Karpas-422 (cell line): ENCODE results near the gene PTGIS. TPM values are rescaled to one million over a fixed set of nuclear protein-coding genes. Genes with fewer than 3 reads are reported as not detected.

Source experiments
- DNase-seq: peaks from one replicate; pipeline ENCODE4 v3.0.0-alpha.2; 2015
- H2AFZ ChIP-seq: fragments of 200-600 bp; sonication (generic); 2 replicates; pipeline ENCODE4 v1.6.1; 2014; ENCODE audit warnings: antibody characterized with exemption, low read length, mixed read lengths
- H3K27ac ChIP-seq: fragments of 200-600 bp; sonication (generic); 2 replicates; pipeline ENCODE4 v1.5.1; 2014; ENCODE audit warnings: mild to moderate bottlenecking, low read length, moderate library complexity
- H3K27me3 ChIP-seq: fragments of 200-600 bp; sonication (generic); 2 replicates; pipeline ENCODE4 v1.6.1; 2014; ENCODE audit warnings: low read length, mixed read lengths
- H3K36me3 ChIP-seq: fragments of 200-600 bp; sonication (generic); 2 replicates; pipeline ENCODE4 v1.6.1; 2014; ENCODE audit warnings: low read length, mixed read lengths; ENCODE audit not compliant: insufficient read depth
- H3K4me1 ChIP-seq: fragments of 200-600 bp; sonication (generic); 2 replicates; pipeline ENCODE4 v1.6.1; 2014; ENCODE audit warnings: mild to moderate bottlenecking, low read length, mixed read lengths
- H3K4me2 ChIP-seq: fragments of 200-600 bp; sonication (generic); 2 replicates; pipeline ENCODE4 v1.6.1; 2014; ENCODE audit warnings: low read length, low read depth, mild to moderate bottlenecking; ENCODE audit not compliant: poor library complexity, severe bottlenecking
- H3K4me3 ChIP-seq: fragments of 200-600 bp; sonication (generic); 2 replicates; pipeline ENCODE4 v1.5.1; 2014; ENCODE audit warnings: mild to moderate bottlenecking, antibody characterized with exemption, low read length, mixed read lengths
- H3K79me2 ChIP-seq: fragments of 200-600 bp; sonication (generic); 2 replicates; pipeline ENCODE4 v1.6.1; 2014; ENCODE audit warnings: mild to moderate bottlenecking, low read length, mixed read lengths
- H3K9ac ChIP-seq: fragments of 200-600 bp; sonication (generic); 2 replicates; pipeline ENCODE4 v1.6.0; 2014; ENCODE audit warnings: low read length
- H3K9me2 ChIP-seq: fragments of 200-600 bp; sonication (generic), shearing (Covaris generic); replicated peaks from 2 replicates; pipeline ENCODE4 v1.6.0; 2014; ENCODE audit warnings: mild to moderate bottlenecking, low read length, moderate library complexity; ENCODE audit not compliant: insufficient read depth
- H3K9me3 ChIP-seq: fragments of 300-700, 200-600 bp; sonication (generic); 2 replicates; pipeline ENCODE4 v1.6.1; 2014; ENCODE audit warnings: low read length, mixed read lengths
- H4K20me1 ChIP-seq: fragments of 200-600 bp; sonication (generic); 2 replicates; pipeline ENCODE4 v1.6.1; 2014; ENCODE audit warnings: mild to moderate bottlenecking, antibody characterized with exemption, low read length, low read depth; ENCODE audit not compliant: insufficient read depth
- total RNA-seq: library from RNA; depleted of rRNA; stranded (reverse); fragments of >200 nt; shearing (Covaris generic); gene quantifications from 2 replicates; pipeline ENCODE4 v1.2.3, GENCODE V29; 2014; ENCODE audit warnings: low replicate concordance

The PTGIS gene
- total RNA-seq, 1 experiment from 2014 or later: not detected

DNA sequence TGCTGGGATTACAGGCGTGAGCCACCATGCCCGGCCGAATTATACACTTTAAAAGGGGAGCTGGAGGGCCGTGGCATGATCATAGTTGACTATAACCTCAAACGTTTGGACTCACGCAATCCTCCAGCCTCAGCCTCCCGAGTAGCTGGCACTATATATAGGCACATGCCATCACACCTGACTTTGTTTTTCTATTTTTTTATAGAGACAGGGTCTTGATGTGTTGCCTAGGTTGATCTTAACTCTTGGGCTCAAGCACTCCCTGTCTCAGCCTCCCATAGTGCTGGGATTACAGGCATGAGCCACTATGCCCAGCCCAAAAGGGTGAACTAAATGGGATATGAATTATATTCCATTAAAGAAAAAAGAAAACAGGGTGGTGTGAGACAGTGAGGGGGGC, 7.8 kb downstream of the PTGIS start:
- no peaks in the 10 kb centered on the region for H3K79me2 ChIP-seq
- H3K4me1 ChIP-seq: no peaks in the 10 kb centered on the region
- H2AFZ ChIP-seq: no peak overlapping the region
- H3K9me2 ChIP-seq: no peaks in the 10 kb centered on the region
- H3K4me2 ChIP-seq: no peak overlapping the region
- no peak overlapping the region for H3K4me3 ChIP-seq
- no peaks in the 10 kb centered on the region for H3K36me3 ChIP-seq
- no peaks in the 10 kb centered on the region for H4K20me1 ChIP-seq
- DNase-seq: no peak
- no peaks in the 10 kb centered on the region for H3K27me3 ChIP-seq
- no peak overlapping the region for H3K9ac ChIP-seq
- no peak overlapping the region for H3K27ac ChIP-seq
- no peaks in the 10 kb centered on the region for H3K9me3 ChIP-seq

GRCh38 chr20:49559411-49560081, 8.4 kb downstream of the PTGIS start:
- no peak overlapping the region for H3K27ac ChIP-seq
- H3K36me3 ChIP-seq: no peaks in the 10 kb centered on the region
- no peaks in the 10 kb centered on the region for H3K79me2 ChIP-seq

GRCh38 chr20:49558826-49559225, 9.1 kb downstream of the PTGIS start:
- no peaks in the 10 kb centered on the region for H4K20me1 ChIP-seq
- no peaks in the 10 kb centered on the region for H3K36me3 ChIP-seq
- no peak overlapping the region for H3K9ac ChIP-seq
- no peaks in the 10 kb centered on the region for H3K9me2 ChIP-seq
- H3K27ac ChIP-seq: no peak overlapping the region
- no peaks in the 10 kb centered on the region for H3K4me1 ChIP-seq
- no peak overlapping the region for H3K4me3 ChIP-seq
- DNase-seq: no peak
- no peaks in the 10 kb centered on the region for H3K79me2 ChIP-seq
- no peak overlapping the region for H2AFZ ChIP-seq
- H3K27me3 ChIP-seq: no peaks in the 10 kb centered on the region
- H3K4me2 ChIP-seq: no peak overlapping the region
- no peaks in the 10 kb centered on the region for H3K9me3 ChIP-seq

More at GRCh38 chr20:49559411-49560081, 8.4 kb downstream of the PTGIS start:
- Histone ChIP-seq H2AFZ (no peak overlapping the region), H3K27me3 (no peaks in the 10 kb centered on the region), H3K4me1 (no peaks in the 10 kb centered on the region), H3K9me3 (no peaks in the 10 kb centered on the region), H4K20me1 (no peaks in the 10 kb centered on the region), H3K4me3 (no peak overlapping the region), H3K4me2 (no peak overlapping the region), H3K9me2 (no peaks in the 10 kb centered on the region), H3K9ac (no peak overlapping the region)
- no peak for DNase-seq

DNA sequence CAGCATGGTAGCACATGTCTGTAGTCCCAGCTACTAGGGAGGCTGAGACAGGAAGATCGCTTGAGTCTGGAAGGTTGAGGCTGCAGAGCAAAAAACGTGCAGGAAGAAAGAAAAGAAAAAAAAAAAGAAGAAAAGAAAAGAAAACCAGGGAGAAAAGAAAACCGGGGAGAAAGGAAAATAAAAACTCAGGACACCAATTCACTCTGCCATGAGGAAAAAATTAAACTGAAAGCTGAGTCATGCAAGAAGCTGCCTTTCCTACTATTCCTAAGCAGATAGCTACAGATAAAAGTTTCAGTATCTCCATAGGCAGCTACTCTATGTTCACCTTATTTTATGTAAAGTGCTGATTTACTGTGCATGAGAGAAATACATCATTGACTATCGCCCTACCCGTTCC, 10.5 kb downstream of the PTGIS start:
- no peaks in the 10 kb centered on the region for H3K79me2 ChIP-seq
- no peak overlapping the region for H3K27ac ChIP-seq
- H3K4me2 ChIP-seq: no peak overlapping the region
- H2AFZ ChIP-seq: no peak overlapping the region
- DNase-seq: no peak
- no peaks in the 10 kb centered on the region for H3K9me2 ChIP-seq
- no peaks in the 10 kb centered on the region for H3K4me1 ChIP-seq
- H3K4me3 ChIP-seq: no peak overlapping the region
- no peak overlapping the region for H3K9ac ChIP-seq
- H3K36me3 ChIP-seq: no peaks in the 10 kb centered on the region
- no peaks in the 10 kb centered on the region for H3K27me3 ChIP-seq
- no peaks in the 10 kb centered on the region for H3K9me3 ChIP-seq
- no peaks in the 10 kb centered on the region for H4K20me1 ChIP-seq

DNA sequence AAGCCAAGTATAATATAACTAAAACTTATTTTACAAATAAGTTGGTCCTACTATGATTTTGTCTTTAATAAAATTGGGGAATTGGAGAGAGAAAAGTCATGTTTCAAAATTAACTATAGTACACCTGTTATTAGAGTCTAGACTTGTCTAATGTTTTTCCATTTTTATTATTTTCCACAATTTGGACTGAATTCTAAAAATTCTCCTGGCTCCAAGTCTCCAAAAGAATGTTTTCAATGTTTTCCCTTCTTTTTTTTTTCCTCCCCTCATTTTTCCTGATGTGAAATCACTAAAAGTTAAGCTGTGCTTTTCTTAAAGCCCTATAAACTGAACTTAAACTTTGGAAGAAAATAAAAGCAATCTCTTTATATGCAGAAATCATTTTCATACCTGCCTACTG, 11.3 kb downstream of the PTGIS start:
- Histone ChIP-seq H2AFZ (no peak overlapping the region), H3K9me2 (no peaks in the 10 kb centered on the region), H3K27ac (no peak overlapping the region), H3K36me3 (no peaks in the 10 kb centered on the region), H3K79me2 (no peaks in the 10 kb centered on the region), H4K20me1 (no peaks in the 10 kb centered on the region), H3K9me3 (no peaks in the 10 kb centered on the region), H3K4me2 (no peak overlapping the region), H3K9ac (no peak overlapping the region), H3K27me3 (no peaks in the 10 kb centered on the region), H3K4me3 (no peak overlapping the region), H3K4me1 (no peaks in the 10 kb centered on the region)
- DNase-seq: no peak

GRCh38 chr20:49549801-49550551, 18.0 kb downstream of the PTGIS start:
- no peak for DNase-seq
- no peak overlapping the region for H3K9ac ChIP-seq
- no peak overlapping the region for H2AFZ ChIP-seq
- H3K9me2 ChIP-seq: no peaks in the 10 kb centered on the region
- no peaks in the 10 kb centered on the region for H3K79me2 ChIP-seq
- H3K27ac ChIP-seq: no peak overlapping the region
- H3K4me2 ChIP-seq: no peak overlapping the region
- H3K27me3 ChIP-seq: no peaks in the 10 kb centered on the region
- H3K4me1 ChIP-seq: no peaks in the 10 kb centered on the region
- no peaks in the 10 kb centered on the region for H4K20me1 ChIP-seq
- peaks cover 5% of the 10 kb centered on the region for H3K9me3 ChIP-seq
- H3K36me3 ChIP-seq: no peaks in the 10 kb centered on the region
- no peak overlapping the region for H3K4me3 ChIP-seq

- H4K20me1 ChIP-seq: no peaks in the 10 kb centered on the region
- DNase-seq: no peak
Observed at GRCh38 chr20:49548371-49548947, 19.5 kb downstream of the PTGIS start.

GRCh38 chr20:49545572-49545971, 22.4 kb downstream of the PTGIS start:
- no peaks in the 10 kb centered on the region for H3K79me2 ChIP-seq
- no peak overlapping the region for H3K9ac ChIP-seq
- H3K27me3 ChIP-seq: no peaks in the 10 kb centered on the region
- no peak for DNase-seq
- peaks cover 5% of the 10 kb centered on the region for H3K9me3 ChIP-seq
- no peak overlapping the region for H3K27ac ChIP-seq
- no peaks in the 10 kb centered on the region for H3K4me1 ChIP-seq
- no peak overlapping the region for H3K4me2 ChIP-seq
- H4K20me1 ChIP-seq: no peaks in the 10 kb centered on the region
- H3K36me3 ChIP-seq: no peaks in the 10 kb centered on the region
- no peak overlapping the region for H2AFZ ChIP-seq
- no peak overlapping the region for H3K4me3 ChIP-seq
- H3K9me2 ChIP-seq: no peaks in the 10 kb centered on the region

More at GRCh38 chr20:49548371-49548947, 19.5 kb downstream of the PTGIS start:
- no peak overlapping the region for H3K9ac ChIP-seq
- peaks cover 5% of the 10 kb centered on the region for H3K9me3 ChIP-seq
- H3K4me2 ChIP-seq: no peak overlapping the region
- no peak overlapping the region for H3K27ac ChIP-seq
- no peaks in the 10 kb centered on the region for H3K36me3 ChIP-seq
- H3K9me2 ChIP-seq: no peaks in the 10 kb centered on the region
- H3K4me3 ChIP-seq: no peak overlapping the region
- no peak overlapping the region for H2AFZ ChIP-seq
- no peaks in the 10 kb centered on the region for H3K27me3 ChIP-seq
- H3K4me1 ChIP-seq: no peaks in the 10 kb centered on the region
- no peaks in the 10 kb centered on the region for H3K79me2 ChIP-seq
